ENCODE measurements around the gene DOCK2. TPM values are rescaled to one million over a fixed set of nuclear protein-coding genes. Genes with fewer than 3 reads are reported as not detected.

Gene DOCK2
- polyA plus RNA-seq, 1 donor from 2014 or later, result 114 TPM

DNA sequence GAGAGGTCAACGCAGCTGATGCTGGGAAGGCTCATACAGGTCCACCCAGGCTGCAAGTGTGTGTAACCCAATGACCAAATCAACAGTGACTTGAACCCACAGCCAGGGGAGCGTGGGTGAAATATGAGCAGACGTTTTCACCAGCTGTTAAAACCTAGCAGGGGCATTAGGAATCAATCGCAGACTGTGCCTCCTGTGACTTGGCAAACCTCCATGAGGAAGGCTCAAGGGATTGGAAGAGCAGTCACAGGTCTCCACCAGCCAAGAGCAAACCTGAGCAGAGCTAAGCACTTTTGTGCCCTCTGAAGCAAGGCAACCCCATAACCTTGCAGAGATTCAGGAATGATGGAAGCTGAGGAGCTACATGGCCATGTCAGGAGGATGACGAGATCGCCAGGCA lies 317.7 kb downstream of the DOCK2 start:
- H3K27ac Mint-ChIP-seq, result no peak overlapping the region
- H3K4me1 Mint-ChIP-seq, result peaks cover 5 to 17% (median 10%) of the 10 kb centered on the region in 3 donors
- H3K27me3 Mint-ChIP-seq, result no peaks in the 10 kb centered on the region
- H3K4me3 Mint-ChIP-seq, result peak overlapping the region in 1 of 4 donors; percentile 51
- H3K36me3 Mint-ChIP-seq, result peaks cover 7% of the 10 kb centered on the region
- no peaks in the 10 kb centered on the region for H3K9me3 Mint-ChIP-seq

DNA sequence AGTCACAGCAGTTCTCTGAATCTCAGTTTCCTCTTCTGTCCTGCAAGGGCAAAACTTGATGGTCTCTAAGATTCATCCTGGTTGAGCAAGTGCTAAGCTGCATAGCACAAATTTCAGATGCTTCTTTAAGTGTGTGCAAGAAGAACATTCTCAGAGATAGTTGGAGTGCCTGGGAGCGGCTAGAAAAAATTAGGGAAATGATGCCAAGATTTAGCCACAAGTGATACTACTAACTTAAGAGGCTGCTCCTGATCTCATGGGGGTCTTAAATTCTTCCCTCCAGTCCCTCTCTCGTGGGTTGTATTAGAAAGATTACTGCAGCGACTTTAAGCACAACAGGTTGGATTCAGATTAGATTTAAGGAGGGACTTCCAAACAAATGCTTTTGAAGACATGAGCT lies 319.1 kb downstream of the DOCK2 start:
- Mint-ChIP-seq H3K27ac (no peak overlapping the region), H3K4me1 (peaks cover 5 to 18% (median 10%) of the 10 kb centered on the region in 3 donors), H3K27me3 (no peaks in the 10 kb centered on the region), H3K36me3 (peaks cover 5% of the 10 kb centered on the region), H3K4me3 (no peak overlapping the region), H3K9me3 (no peaks in the 10 kb centered on the region)

DNA sequence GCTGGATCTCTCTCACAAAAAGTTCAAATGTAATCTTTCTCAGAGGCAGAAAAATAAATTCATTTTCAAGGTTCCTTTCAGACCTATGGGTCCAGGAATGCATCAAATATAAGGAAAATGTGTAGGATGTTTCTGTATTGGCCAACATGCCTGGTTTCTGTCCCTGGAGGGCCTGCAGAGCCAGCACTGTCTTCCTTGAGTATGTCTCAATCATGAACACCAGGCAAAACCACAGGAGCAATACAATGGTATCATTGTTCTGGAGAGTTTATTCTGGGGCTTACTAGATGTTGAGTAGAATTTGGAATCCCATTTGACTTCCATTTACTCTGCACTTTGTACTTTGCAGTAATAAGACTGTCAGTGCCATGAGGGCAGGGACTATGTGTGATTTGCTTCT lies 319.7 kb downstream of the DOCK2 start:
- Mint-ChIP-seq H3K27ac (no peak overlapping the region), H3K4me1 (peaks cover 3 to 13% (median 7%) of the 10 kb centered on the region in 3 donors)

GRCh38 chr5:169958278-169958677 lies 321.2 kb downstream of the DOCK2 start:
- H3K9me3 Mint-ChIP-seq, result no peaks in the 10 kb centered on the region
- no peak overlapping the region for H3K27ac Mint-ChIP-seq
- H3K4me1 Mint-ChIP-seq, result peaks cover 14 to 16% (median 16%) of the 10 kb centered on the region in 3 donors
- H3K27me3 Mint-ChIP-seq, result no peaks in the 10 kb centered on the region
- peaks cover 3% of the 10 kb centered on the region for H3K36me3 Mint-ChIP-seq
- H3K4me3 Mint-ChIP-seq, result no peak overlapping the region

More for the DNA sequence above, 319.7 kb downstream of the DOCK2 start:
- Mint-ChIP-seq H3K9me3 (no peaks in the 10 kb centered on the region), H3K4me3 (no peak overlapping the region), H3K27me3 (no peaks in the 10 kb centered on the region), H3K36me3 (peaks cover 5% of the 10 kb centered on the region)

- H3K27me3 Mint-ChIP-seq, result no peaks in the 10 kb centered on the region
- H3K9me3 Mint-ChIP-seq, result no peaks in the 10 kb centered on the region
- H3K27ac Mint-ChIP-seq, result no peak overlapping the region
- H3K36me3 Mint-ChIP-seq, result peaks cover 5% of the 10 kb centered on the region
- H3K4me3 Mint-ChIP-seq, result no peak overlapping the region
- H3K4me1 Mint-ChIP-seq, result peaks cover 20 to 23% (median 23%) of the 10 kb centered on the region in 3 donors
Measured at GRCh38 chr5:169960659-169961058, 323.6 kb downstream of the DOCK2 start.

DNA sequence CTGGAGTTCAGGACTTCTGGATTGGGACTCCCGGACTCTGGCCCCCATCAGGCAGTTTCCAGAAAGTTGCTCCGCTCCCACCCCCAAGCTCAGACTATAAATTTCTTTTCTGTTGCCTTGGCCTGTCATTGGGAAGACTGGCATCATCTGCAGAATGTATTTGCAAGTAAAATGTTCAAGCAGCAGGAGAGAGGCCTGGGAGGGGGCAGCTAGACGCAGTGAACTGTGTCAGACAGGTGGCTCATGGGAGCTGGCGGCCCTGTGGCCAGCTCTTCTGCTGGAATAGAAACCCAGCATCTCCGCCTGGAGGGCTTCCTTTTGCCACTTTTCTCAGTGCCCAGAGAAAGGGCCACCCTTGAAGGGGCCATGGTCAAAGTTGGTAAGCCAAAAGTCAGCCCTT lies 327.2 kb downstream of the DOCK2 start:
- Mint-ChIP-seq H3K4me1 (peaks cover 20 to 23% (median 22%) of the 10 kb centered on the region in 3 donors), H3K27ac (peak overlapping the region; percentile 16 to 39 (median 29)), H3K9me3 (no peaks in the 10 kb centered on the region), H3K4me3 (peak overlapping the region in 1 of 4 donors; percentile 55), H3K27me3 (no peaks in the 10 kb centered on the region), H3K36me3 (peaks cover 5% of the 10 kb centered on the region)

GRCh38 chr5:169970339-169970738 lies 333.3 kb downstream of the DOCK2 start:
- H3K27me3 Mint-ChIP-seq, result no peaks in the 10 kb centered on the region
- no peak overlapping the region for H3K4me3 Mint-ChIP-seq
- peaks cover under 1% of the 10 kb centered on the region for H3K36me3 Mint-ChIP-seq
- H3K9me3 Mint-ChIP-seq, result no peaks in the 10 kb centered on the region
- H3K4me1 Mint-ChIP-seq, result peaks cover 0 to 1% (median 1%) of the 10 kb centered on the region in 3 donors
- no peak overlapping the region for H3K27ac Mint-ChIP-seq

DNA sequence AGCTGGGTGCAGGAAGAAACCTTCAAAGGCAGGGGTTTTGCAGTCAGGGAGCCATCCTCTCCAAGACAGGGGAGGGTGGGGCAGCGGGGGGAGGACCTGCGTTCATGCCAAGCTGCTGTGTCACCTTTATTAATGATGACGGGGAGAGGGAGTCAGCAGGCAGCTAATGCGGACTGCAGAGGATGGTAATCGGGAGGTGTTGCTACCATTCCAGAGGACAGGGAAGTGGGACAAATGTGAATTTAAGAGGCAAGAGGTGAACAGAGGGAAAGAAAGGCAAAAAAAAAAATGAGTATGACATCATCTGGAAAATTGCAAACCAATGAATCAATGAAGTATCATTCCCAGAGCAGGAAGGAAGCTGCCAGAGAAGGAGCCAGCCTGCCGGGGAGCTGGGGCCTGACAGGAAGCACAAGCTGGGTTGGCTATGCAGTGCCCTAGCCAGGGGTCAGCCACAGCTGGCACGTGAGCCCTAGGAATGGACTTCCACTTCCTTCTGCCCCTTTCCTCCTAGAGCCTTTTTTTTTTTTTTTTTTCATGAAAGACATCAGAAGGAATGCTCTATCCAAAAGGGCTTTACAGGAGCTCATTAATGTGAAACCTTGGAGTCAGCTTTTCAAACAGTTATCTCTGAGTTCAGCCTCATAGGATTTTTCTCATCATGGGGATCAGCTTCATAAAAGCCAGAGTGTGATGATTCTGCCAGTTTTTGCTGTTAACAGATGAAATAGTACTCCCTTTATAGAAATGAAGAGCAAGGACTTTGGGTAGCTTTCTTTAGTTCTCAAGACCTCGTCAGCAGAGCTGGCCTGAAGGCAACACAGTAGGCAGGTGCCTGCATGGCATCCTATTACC lies 334.1 kb downstream of the DOCK2 start:
- Mint-ChIP-seq H3K4me3 (no peak overlapping the region), H3K27ac (no peak overlapping the region)

GRCh38 chr5:169971780-169972179 lies 334.7 kb downstream of the DOCK2 start:
- Mint-ChIP-seq H3K27ac (no peak overlapping the region), H3K4me3 (no peak overlapping the region), H3K4me1 (peaks cover 0 to 1% (median 1%) of the 10 kb centered on the region in 3 donors)

More for the DNA sequence above, 334.1 kb downstream of the DOCK2 start:
- Mint-ChIP-seq H3K4me1 (peaks cover 0 to 1% (median 1%) of the 10 kb centered on the region in 3 donors), H3K36me3 (peaks cover 4% of the 10 kb centered on the region), H3K27me3 (no peaks in the 10 kb centered on the region), H3K9me3 (no peaks in the 10 kb centered on the region)

DNA sequence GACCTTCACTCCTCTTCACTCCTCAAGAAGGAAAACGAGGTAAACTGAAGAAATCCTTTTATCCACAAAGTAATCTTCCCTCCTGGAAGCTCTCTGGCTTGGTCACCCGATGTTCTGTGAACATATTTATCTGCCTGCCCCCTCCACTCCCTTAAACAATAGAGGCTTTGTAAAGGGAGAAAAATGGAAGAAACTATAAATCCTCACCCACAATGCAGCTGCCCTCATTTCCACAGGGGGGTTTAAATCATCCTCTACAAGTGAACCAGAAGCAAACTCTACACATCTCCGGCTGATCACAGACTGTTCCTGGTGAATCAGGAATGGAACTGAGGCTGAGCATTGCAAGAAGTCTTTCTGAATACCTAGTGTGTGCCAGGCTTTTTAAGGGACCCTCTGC lies 336.0 kb downstream of the DOCK2 start:
- H3K4me3 Mint-ChIP-seq, result no peak overlapping the region
- peak overlapping the region in 2 of 3 donors; percentile 10 to 48 for H3K27ac Mint-ChIP-seq
- peaks cover 0 to 1% (median 1%) of the 10 kb centered on the region in 3 donors for H3K4me1 Mint-ChIP-seq
- peaks cover 4% of the 10 kb centered on the region for H3K36me3 Mint-ChIP-seq
- no peaks in the 10 kb centered on the region for H3K27me3 Mint-ChIP-seq
- H3K9me3 Mint-ChIP-seq, result no peaks in the 10 kb centered on the region

More at GRCh38 chr5:169971780-169972179, 334.7 kb downstream of the DOCK2 start:
- Mint-ChIP-seq H3K27me3 (no peaks in the 10 kb centered on the region), H3K36me3 (peaks cover 4% of the 10 kb centered on the region), H3K9me3 (no peaks in the 10 kb centered on the region)

DNA sequence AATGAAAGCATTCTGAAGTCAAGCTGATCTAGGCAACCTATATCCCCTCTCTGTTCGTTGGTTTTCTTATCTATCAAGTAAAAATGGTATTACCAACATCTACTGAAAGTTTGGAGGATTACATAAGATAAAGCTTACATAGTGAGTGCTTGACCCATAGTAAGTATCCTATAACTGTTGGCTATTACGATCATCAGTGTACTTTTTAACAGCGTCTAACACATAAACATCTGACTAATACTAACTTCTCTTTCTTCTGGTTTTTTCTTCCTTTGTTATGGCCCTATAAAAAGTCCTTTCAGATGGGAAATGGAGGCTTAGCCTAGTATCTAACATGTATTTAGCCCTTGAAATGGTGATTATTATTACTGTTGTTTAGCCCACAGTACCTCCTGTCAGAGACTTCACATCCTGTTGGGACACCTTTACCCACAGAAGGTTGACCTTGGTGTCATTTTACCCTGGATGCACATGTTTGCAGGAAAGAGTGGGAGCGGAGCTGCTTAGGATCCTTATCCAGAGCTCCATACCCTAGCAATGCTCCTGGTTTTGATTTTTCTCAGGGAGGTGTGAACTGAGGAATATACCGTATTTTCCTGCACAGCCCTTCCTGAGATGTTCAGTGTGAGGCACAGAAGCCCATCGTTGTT lies 337.2 kb downstream of the DOCK2 start:
- peaks cover 0 to 1% (median 1%) of the 10 kb centered on the region in 3 donors for H3K4me1 Mint-ChIP-seq
- no peaks in the 10 kb centered on the region for H3K27me3 Mint-ChIP-seq
- no peaks in the 10 kb centered on the region for H3K9me3 Mint-ChIP-seq
- H3K4me3 Mint-ChIP-seq, result no peak overlapping the region
- H3K36me3 Mint-ChIP-seq, result peaks cover 4% of the 10 kb centered on the region
- no peak overlapping the region for H3K27ac Mint-ChIP-seq

GRCh38 chr5:169978714-169979113 lies 341.6 kb downstream of the DOCK2 start:
- Mint-ChIP-seq H3K4me1 (peaks cover 0 to 3% (median 0%) of the 10 kb centered on the region in 3 donors), H3K9me3 (no peaks in the 10 kb centered on the region), H3K36me3 (peaks cover 8% of the 10 kb centered on the region), H3K4me3 (no peak overlapping the region), H3K27ac (peak overlapping the region in 1 of 3 donors; percentile 57), H3K27me3 (no peaks in the 10 kb centered on the region)

DNA sequence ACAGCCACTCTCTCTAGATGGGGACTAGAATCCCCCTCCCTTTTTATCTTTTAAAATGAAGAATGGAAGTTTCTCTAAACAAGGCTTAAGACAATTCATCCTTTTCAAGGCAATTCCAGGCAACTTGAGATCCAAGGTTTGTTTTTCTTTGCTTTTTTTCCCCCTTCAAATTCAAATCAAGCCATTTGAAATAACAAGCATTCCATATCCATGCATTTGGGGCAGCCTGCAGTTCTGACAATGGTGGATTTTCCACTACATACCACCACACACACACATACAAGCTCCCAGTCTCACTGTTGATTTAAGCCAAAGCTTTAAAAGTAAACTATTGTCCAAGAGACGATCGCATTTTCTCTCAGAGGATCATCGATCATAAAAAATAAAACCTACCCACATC lies 342.8 kb downstream of the DOCK2 start:
- Mint-ChIP-seq H3K27ac (no peak overlapping the region), H3K27me3 (no peaks in the 10 kb centered on the region), H3K4me1 (peaks cover 0 to 3% (median 0%) of the 10 kb centered on the region in 3 donors), H3K9me3 (no peaks in the 10 kb centered on the region), H3K4me3 (no peak overlapping the region), H3K36me3 (peaks cover 8% of the 10 kb centered on the region)

DNA sequence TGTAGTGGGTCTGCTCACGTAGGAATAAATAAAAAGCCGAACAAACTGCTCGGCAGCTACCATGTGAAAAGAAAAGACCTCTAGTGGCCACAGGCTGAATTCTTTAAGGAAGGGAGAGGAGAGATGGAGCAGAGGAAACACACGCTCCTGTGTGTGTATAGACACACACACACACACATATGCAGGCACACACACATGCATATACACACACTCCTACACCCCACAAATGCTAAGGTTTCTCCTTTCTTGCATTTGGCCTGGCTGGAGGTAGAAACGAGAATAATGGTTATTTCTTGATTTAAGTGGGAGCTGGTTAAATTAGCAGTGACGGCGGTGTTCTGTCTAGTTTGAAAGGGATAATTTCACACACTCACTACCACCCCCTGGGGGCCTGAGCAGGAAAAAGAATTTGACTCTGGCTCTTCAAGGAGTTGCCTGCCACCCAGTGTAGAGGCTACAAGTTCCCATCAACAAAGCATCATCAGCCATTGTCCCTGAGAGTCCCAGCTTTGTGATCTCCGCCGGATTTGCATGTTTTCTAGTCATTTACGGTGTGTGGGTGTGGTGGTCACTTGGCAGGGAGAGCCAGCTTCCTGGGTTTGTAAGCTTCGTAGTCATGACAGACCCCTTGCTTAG lies 343.5 kb downstream of the DOCK2 start, which contains the start of gene INSYN2B:
INSYN2B (minus strand) TSS at position 78 of the 636 bp plus-strand sequence. CDS start 96,597 bp downstream, outside the sequence.
- peak within 1 kb of the TSS in 2 of 3 donors; percentile 13 to 73 for H3K27ac Mint-ChIP-seq
- H3K4me1 Mint-ChIP-seq, result peaks cover 0 to 3% (median 0%) of the 10 kb centered on the region in 3 donors
- peaks cover 6% of the 10 kb centered on the region for H3K36me3 Mint-ChIP-seq
- no peaks in the 10 kb centered on the region for H3K9me3 Mint-ChIP-seq
- no peak within 1 kb of the TSS for H3K4me3 Mint-ChIP-seq
- H3K27me3 Mint-ChIP-seq, result no peaks in the 10 kb centered on the region

DNA sequence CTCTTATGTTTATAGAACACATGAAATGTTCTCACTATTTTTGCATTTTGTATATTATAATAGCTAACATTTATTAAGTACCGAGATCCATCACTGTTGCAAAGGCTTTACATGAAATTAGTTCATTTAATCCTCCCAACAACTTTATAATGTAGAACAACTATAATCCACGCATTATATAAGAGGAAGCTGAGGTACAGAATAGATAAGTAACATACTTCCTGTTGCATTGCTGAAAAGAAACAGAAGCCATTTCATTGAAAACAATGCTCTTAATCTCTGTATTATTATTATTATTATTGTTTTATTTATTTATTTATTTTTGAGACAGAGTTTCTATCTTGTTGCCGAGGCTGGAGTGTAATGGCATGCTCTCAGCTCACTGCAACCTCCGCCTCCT lies 351.1 kb downstream of the DOCK2 start:
- Mint-ChIP-seq H3K4me1 (no peaks in the 10 kb centered on the region), H3K36me3 (peaks cover 7% of the 10 kb centered on the region), H3K4me3 (no peak overlapping the region), H3K27me3 (no peaks in the 10 kb centered on the region), H3K9me3 (no peaks in the 10 kb centered on the region), H3K27ac (no peak overlapping the region)
